Sigmoid colon (tissue), 7 donors: Measurements from ENCODE around the gene CBFA2T3. TPM values are rescaled to one million over a fixed set of nuclear protein-coding genes. Genes with fewer than 3 reads are reported as not detected.

Experiments used
- DNase-seq: peaks from one replicate; pipeline ENCODE4 v3.0.0-alpha.2; 2019
- H3K27ac ChIP-seq, 4 donors: fragments of 200-600 bp; sonication (generic); one replicate each; pipeline ENCODE4 v1.5.1; 2016 to 2019; ENCODE audit warnings: mild to moderate bottlenecking in 1 of 4
- H3K27me3 ChIP-seq, 3 donors: fragments of 200-600 bp; sonication (generic); one replicate each; pipeline ENCODE4 v1.5.1; 2019; ENCODE audit warnings: mild to moderate bottlenecking in 1 of 3
- H3K36me3 ChIP-seq, 4 donors: fragments of 200-600 bp; sonication (generic); one replicate each; pipeline ENCODE4 v1.5.1; 2016 to 2019
- H3K4me1 ChIP-seq, 4 donors: fragments of 200-600 bp; sonication (generic); one replicate each; pipeline ENCODE4 v1.5.1; 2017 to 2019
- H3K4me3 ChIP-seq, 4 donors: fragments of 200-600 bp; sonication (generic); one replicate each; pipeline ENCODE4 v1.5.1; 2017 to 2019; ENCODE audit warnings: mild to moderate bottlenecking in 2 of 4, moderate library complexity in 1 of 4
- H3K9me3 ChIP-seq, 4 donors: fragments of 200-600 bp in 3 of 4; sonication (generic) in 3 of 4; one replicate each; pipeline versions ENCODE4 v1.5.1 to v1.6.1; 2013 to 2019
- CTCF ChIP-seq, 4 experiments: fragments of 450-650 bp in 3 of 4; fragments of 200-600 bp in 1 of 4; IDR thresholded peaks; one replicate each; pipeline ENCODE4 v1.5.1; 2016 to 2019; ENCODE audit warnings: antibody characterized with exemption in 4 of 4, mild to moderate bottlenecking in 3 of 4, moderate library complexity in 2 of 4
- EP300 ChIP-seq, 4 donors: sonication (generic); formaldehyde crosslinking; IDR thresholded peaks; one replicate each; pipeline ENCODE4 v1.6.1; 2017; ENCODE audit warnings: antibody characterized with exemption in 4 of 4
- POLR2A ChIP-seq, 2 donors: fragments of 450-650 bp; IDR thresholded peaks; one replicate each; pipeline ENCODE4 v1.6.1; 2016; ENCODE audit warnings: antibody characterized with exemption in 2 of 2, mild to moderate bottlenecking in 2 of 2, moderate library complexity in 2 of 2
- POLR2AphosphoS5 ChIP-seq, 4 donors: sonication (generic); formaldehyde crosslinking; IDR thresholded peaks; one replicate each; pipeline ENCODE4 v1.6.1; 2017; ENCODE audit warnings: antibody characterized with exemption in 4 of 4
- WGBS, 2 donors: extraction: QIAGEN DNeasy Blood & Tissue Kit; methylation state at CpG; one replicate each; pipeline ENCODE4 v1.1.7; 2013; 5-methylcytosine and 5-hydroxymethylcytosine counted together
- intact Hi-C: fragments of 100-400 bp; cut with DNase I; formaldehyde crosslinking; loops from one replicate; pipeline ENCODE4 v1.15.1; 2023
- polyA plus RNA-seq, 3 donors: library from polyadenylated mRNA; stranded (reverse); fragments of 200-250 nt; gene quantifications; one replicate each; pipeline ENCODE4 v1.2.3, GENCODE V29; 2013
- total RNA-seq, 4 donors: library from RNA; depleted of rRNA; stranded (reverse); fragments of >200 nt; gene quantifications; one replicate each; pipeline ENCODE4 v1.1.0, GENCODE V29; 2016
- donor health status: healthy with polysubstance abuse.
- donor health status: Bipolar disorder and iron deficiency.
- donor health status: healthy.

CBFA2T3 gene
- total and polyA plus RNA-seq, 7 donors: 0.95 to 26.8 (median 4.3) TPM

GRCh38 chr16:88906535-88907105 lies 70.4 kb downstream of the CBFA2T3 start:
- WGBS, 2 donors: 88 to 92% methylated on average over 22 of the region's 22 CpGs
- H3K36me3 ChIP-seq: no peaks in the 10 kb centered on the region
- peaks cover 0 to 14% (median 8%) of the 10 kb centered on the region in 3 donors for H3K27me3 ChIP-seq
- no peak for DNase-seq
- H3K4me1 ChIP-seq: peaks cover 0 to 8% (median 1%) of the 10 kb centered on the region in 4 donors
- TF ChIP-seq POLR2AphosphoS5 (IDR thresholded peaks at IDR 0.05) (no peak), EP300 (IDR thresholded peaks at IDR 0.05) (no peak), POLR2A (IDR thresholded peaks at IDR 0.05) (no peak)
- H3K9me3 ChIP-seq: no peaks in the 10 kb centered on the region
- intact Hi-C loops: no loop called here
- H3K27ac ChIP-seq: no peak overlapping the region
- H3K4me3 ChIP-seq: no peak overlapping the region

GRCh38 chr16:88906020-88906419 lies 71.0 kb downstream of the CBFA2T3 start:
- intact Hi-C loops: no loop called here
- WGBS, 2 donors: 77 to 86% methylated on average over 16 of the region's 16 CpGs
- TF ChIP-seq POLR2A (IDR thresholded peaks at IDR 0.05) (no peak), CTCF (IDR thresholded peaks at IDR 0.05) (no peak), EP300 (IDR thresholded peaks at IDR 0.05) (no peak), POLR2AphosphoS5 (IDR thresholded peaks at IDR 0.05) (no peak)
- Histone ChIP-seq H3K9me3 (no peaks in the 10 kb centered on the region), H3K4me1 (peaks cover 0 to 4% (median under 1%) of the 10 kb centered on the region in 4 donors), H3K4me3 (no peak overlapping the region), H3K36me3 (no peaks in the 10 kb centered on the region), H3K27ac (no peak overlapping the region), H3K27me3 (peaks cover 0 to 13% (median 2%) of the 10 kb centered on the region in 3 donors)
- DNase-seq: no peak

GRCh38 chr16:88905563-88905962 lies 71.4 kb downstream of the CBFA2T3 start:
- Histone ChIP-seq H3K4me3 (no peak overlapping the region), H3K4me1 (no peaks in the 10 kb centered on the region), H3K36me3 (no peaks in the 10 kb centered on the region), H3K27ac (no peak overlapping the region), H3K27me3 (peaks cover 0 to 10% (median 0%) of the 10 kb centered on the region in 3 donors), H3K9me3 (no peaks in the 10 kb centered on the region)
- WGBS, 2 donors: 28 to 55% methylated on average over 13 of the region's 13 CpGs
- TF ChIP-seq POLR2AphosphoS5 (IDR thresholded peaks at IDR 0.05): no peak
- TF ChIP-seq POLR2A (IDR thresholded peaks at IDR 0.05): no peak
- TF ChIP-seq CTCF (IDR thresholded peaks at IDR 0.05): no peak
- TF ChIP-seq EP300 (IDR thresholded peaks at IDR 0.05): no peak
- intact Hi-C loops: no loop called here
- DNase-seq: no peak

DNA sequence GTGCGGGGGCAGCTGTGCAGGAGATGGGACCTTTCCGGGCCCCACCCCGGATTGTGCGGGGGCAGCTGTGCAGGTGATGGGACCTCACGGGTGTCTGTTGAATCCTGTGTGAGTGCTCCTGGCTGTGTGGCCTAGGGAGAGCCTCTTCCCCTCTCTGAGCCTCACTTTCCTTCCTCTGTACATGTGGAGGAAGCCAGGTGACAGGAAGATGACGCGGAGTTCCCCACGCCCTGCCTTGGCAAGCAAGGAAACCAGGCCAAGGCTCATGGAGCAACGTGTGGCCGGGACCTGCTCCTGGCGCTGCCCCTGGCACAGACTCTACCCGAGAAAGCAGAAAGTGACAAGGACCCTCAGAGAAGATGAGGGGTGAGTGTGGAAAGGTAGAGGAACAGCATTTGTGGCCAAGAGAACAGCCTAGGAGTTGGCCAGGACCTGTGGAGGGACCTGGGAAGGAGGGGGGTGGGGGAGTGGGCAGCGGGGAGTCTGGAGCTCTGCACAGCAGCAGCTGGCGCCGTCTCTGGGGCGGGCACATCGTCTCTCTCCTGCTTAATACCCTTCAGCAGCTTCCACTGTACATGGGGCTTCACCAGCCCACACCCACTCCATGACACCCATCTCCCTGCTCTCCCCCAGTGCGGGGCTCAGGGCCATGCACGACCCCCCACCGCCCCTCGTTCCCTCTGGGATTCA lies 72.2 kb downstream of the CBFA2T3 start:
- TF ChIP-seq CTCF (IDR thresholded peaks at IDR 0.05): no peak
- TF ChIP-seq EP300 (IDR thresholded peaks at IDR 0.05): no peak
- TF ChIP-seq POLR2AphosphoS5 (IDR thresholded peaks at IDR 0.05): no peak
- TF ChIP-seq POLR2A (IDR thresholded peaks at IDR 0.05): no peak
- no peaks in the 10 kb centered on the region for H3K9me3 ChIP-seq
- peaks cover 0 to 6% (median 0%) of the 10 kb centered on the region in 3 donors for H3K27me3 ChIP-seq
- WGBS, 2 donors: 58 to 80% methylated on average over 21 of the region's 21 CpGs
- H3K4me1 ChIP-seq: no peaks in the 10 kb centered on the region
- DNase-seq: no peak
- no peaks in the 10 kb centered on the region for H3K36me3 ChIP-seq
- no peak overlapping the region for H3K4me3 ChIP-seq
- intact Hi-C loops: no loop called here
- H3K27ac ChIP-seq: no peak overlapping the region

DNA sequence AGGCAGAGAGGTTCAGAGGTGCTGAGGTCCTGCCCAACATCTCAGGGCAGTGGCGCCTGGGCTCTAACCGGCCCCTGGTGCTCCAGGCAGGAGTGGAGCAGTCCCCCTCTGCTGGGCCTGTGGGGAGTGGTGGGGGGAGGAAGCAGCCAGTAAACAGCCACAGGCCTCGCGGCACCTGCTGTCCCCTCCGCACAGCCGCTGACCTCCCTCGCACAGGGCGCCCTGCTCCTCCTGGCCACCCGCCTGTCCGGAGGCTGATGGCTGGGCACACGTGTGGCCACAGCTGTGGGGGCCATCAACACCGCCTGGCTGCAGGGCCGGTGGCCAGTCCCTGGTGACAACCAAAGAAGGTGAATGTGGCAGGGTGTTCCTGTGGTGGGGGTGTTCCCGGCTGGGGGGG lies 73.7 kb downstream of the CBFA2T3 start:
- H3K9me3 ChIP-seq: no peaks in the 10 kb centered on the region
- no peak overlapping the region for H3K4me3 ChIP-seq
- DNase-seq: no peak
- peaks cover 0 to 12% (median 0%) of the 10 kb centered on the region in 3 donors for H3K27me3 ChIP-seq
- intact Hi-C loops: no loop called here
- no peak overlapping the region for H3K27ac ChIP-seq
- no peaks in the 10 kb centered on the region for H3K36me3 ChIP-seq
- TF ChIP-seq POLR2AphosphoS5 (IDR thresholded peaks at IDR 0.05) (no peak), EP300 (IDR thresholded peaks at IDR 0.05) (no peak), POLR2A (IDR thresholded peaks at IDR 0.05) (no peak), CTCF (IDR thresholded peaks at IDR 0.05) (no peak)
- no peaks in the 10 kb centered on the region for H3K4me1 ChIP-seq
- 68 to 82% methylated on average over 14 of the region's 14 CpGs for WGBS, 2 donors
